Ectodermal cell (in vitro differentiated cells): ENCODE data around the gene PRDM10.

ENCODE experiments used
- H3K27ac ChIP-seq: 2 replicates; pipeline ENCODE4 v1.7.0; 2013; ENCODE audit warnings: mild to moderate bottlenecking, low read depth, low read length; ENCODE audit not compliant: insufficient read depth, poor library complexity, severe bottlenecking
- H3K27me3 ChIP-seq: 2 replicates; pipeline ENCODE4 v1.7.0; 2013; ENCODE audit warnings: mild to moderate bottlenecking, low read length; ENCODE audit not compliant: insufficient read depth, control insufficient read depth, poor library complexity, severe bottlenecking
- H3K36me3 ChIP-seq: one replicate; pipeline ENCODE4 v1.7.0; 2013; ENCODE audit warnings: low read length; ENCODE audit not compliant: control insufficient read depth, insufficient read depth
- H3K4me1 ChIP-seq: one replicate; pipeline ENCODE4 v1.7.0; 2013; ENCODE audit warnings: low read length; ENCODE audit not compliant: control insufficient read depth, insufficient read depth
- H3K4me3 ChIP-seq: 2 replicates; pipeline ENCODE4 v1.7.0; 2013; ENCODE audit warnings: low read depth, low read length, control low read depth; ENCODE audit not compliant: insufficient read depth
- H3K9me3 ChIP-seq: 2 replicates; pipeline ENCODE4 v1.7.0; 2013; ENCODE audit warnings: mild to moderate bottlenecking, low read length, moderate library complexity; ENCODE audit not compliant: control insufficient read depth
- WGBS, 2 experiments: methylation state at CpG; one replicate each; pipeline ENCODE4 v1.1.7; 2013; ENCODE audit warnings: missing lambda C conversion rate in 2 of 2; 5-methylcytosine and 5-hydroxymethylcytosine counted together

Gene PRDM10

DNA sequence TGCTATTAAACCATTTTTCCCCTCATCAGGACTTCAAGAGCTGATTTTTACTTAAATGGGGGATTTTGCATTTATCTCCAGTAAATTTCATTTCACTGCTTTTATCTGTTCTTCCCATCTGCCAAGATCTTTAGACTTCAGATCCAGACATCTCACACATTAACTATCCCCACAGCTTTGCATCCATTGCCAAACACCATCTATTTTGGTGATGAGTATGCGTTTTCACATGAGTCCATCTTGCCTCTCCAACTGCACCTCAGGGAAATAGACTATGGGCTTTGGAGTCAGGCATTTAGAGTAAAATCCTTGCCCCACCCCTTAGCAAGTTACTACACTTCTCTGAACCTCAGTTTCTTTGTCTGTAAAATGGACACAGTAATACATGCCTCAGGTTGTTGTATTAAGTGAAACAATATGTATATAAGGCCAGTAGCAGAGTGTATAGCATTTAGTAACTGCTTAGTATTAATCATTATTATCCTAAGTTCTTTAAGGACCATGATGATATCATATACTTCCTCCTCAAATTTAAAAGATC is 53.6 kb downstream of the PRDM10 start:
- no peaks in the 10 kb centered on the region for H3K36me3 ChIP-seq
- H3K4me3 ChIP-seq = no peak overlapping the region
- no peaks in the 10 kb centered on the region for H3K4me1 ChIP-seq
- H3K27ac ChIP-seq = no peak overlapping the region
- no peaks in the 10 kb centered on the region for H3K9me3 ChIP-seq
- H3K27me3 ChIP-seq = no peaks in the 10 kb centered on the region
- WGBS, 2 experiments = 93 to 100% methylated on average over 1 of the region's 1 CpG

DNA sequence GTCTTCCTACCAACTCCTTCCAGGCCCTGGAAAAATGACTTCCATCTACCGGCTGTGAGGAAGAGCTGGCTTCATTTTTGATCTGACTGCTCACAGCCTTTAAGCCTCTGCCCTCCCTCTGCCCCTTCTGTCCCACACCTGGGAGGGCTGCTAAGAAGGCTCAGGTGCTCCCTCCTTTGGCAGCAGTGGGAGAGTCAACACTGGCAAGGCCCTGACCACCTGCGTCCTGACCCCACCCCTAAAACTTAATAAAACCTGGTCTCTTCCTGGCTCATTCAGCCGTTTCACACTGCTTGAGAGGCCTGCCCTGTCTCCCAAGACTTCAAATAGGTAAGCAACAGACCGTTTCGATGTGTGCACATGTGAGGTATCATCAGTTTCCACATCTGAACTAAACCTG is 55.2 kb downstream of the PRDM10 start:
- Histone ChIP-seq H3K27ac (no peak overlapping the region), H3K9me3 (no peaks in the 10 kb centered on the region), H3K4me3 (no peak overlapping the region), H3K4me1 (no peaks in the 10 kb centered on the region), H3K27me3 (no peaks in the 10 kb centered on the region), H3K36me3 (no peaks in the 10 kb centered on the region)
- WGBS, 2 experiments = 92 to 93% methylated on average over 5 of the region's 5 CpGs

DNA sequence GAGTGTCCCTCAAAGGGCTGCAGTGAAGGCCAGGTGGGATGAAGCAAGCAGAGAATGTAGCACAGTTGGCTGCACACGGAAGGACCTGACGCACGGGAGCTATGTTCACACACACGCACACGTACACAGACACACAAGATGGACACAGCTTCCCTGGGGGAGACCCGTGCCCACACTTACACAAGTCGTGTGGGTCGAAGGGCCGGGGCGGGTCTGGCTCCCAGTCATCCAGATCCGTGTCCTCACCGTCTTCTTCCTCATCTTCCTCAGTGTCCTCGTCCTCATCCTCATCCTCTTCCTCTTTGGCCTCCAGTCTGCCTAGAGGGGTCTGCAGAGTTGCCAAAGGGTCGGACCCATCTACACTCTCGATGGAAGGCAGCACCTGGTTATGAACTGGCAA is 55.7 kb downstream of the PRDM10 start:
- 96 to 97% methylated on average over 15 of the region's 15 CpGs for WGBS, 2 experiments
- Histone ChIP-seq H3K27me3 (no peaks in the 10 kb centered on the region), H3K4me1 (no peaks in the 10 kb centered on the region)

DNA sequence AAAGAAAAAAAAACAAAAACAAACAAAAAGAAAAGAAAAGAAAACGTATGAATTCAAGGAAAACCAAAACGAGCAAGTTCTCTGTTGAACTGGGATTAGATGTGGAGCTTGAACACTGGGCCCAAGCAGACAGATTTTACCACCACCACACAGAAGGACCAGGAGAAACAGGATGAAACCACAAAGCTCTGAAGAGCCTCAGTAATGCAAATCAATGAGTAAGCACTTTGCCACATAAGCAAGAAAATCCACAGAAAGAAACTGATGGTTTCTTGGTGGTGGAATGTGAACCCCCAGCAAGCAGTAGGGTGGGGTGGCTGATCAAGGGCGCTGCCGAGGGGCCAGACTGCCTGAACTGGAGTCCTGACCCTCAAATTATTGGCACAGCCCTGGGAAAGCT is 56.4 kb downstream of the PRDM10 start:
- Histone ChIP-seq H3K27me3 (no peaks in the 10 kb centered on the region), H3K4me1 (no peaks in the 10 kb centered on the region), H3K9me3 (no peaks in the 10 kb centered on the region), H3K27ac (no peak overlapping the region), H3K4me3 (no peak overlapping the region), H3K36me3 (peaks cover 4% of the 10 kb centered on the region)
- WGBS, 2 experiments = 84 to 87% methylated on average over 4 of the region's 4 CpGs

More for the DNA sequence above, 55.7 kb downstream of the PRDM10 start:
- no peaks in the 10 kb centered on the region for H3K36me3 ChIP-seq
- no peak overlapping the region for H3K27ac ChIP-seq
- H3K9me3 ChIP-seq = no peaks in the 10 kb centered on the region
- H3K4me3 ChIP-seq = no peak overlapping the region

DNA sequence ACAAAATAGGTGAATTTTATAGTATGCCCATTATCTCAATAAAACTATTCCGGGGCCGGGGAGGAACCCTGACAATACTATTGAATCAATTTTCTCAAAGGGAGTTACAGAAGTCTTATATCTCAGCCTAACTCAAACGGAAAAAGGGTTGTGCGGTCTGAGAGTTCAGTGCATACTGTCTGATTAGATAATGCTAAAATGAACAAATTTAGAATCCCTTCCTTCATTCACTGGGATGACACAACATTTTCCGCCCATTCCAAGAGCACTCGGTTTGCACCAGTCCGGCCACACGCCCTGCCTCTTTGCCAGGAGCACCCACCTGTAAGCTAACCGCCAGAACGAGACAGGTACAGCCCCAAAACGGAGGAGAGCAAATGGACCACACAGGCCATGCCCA is 57.3 kb downstream of the PRDM10 start:
- Histone ChIP-seq H3K4me1 (no peaks in the 10 kb centered on the region), H3K27me3 (no peaks in the 10 kb centered on the region), H3K4me3 (no peak overlapping the region), H3K27ac (no peak overlapping the region), H3K9me3 (no peaks in the 10 kb centered on the region), H3K36me3 (peaks cover 4% of the 10 kb centered on the region)
- WGBS, 2 experiments = 94 to 97% methylated on average over 11 of the region's 11 CpGs

DNA sequence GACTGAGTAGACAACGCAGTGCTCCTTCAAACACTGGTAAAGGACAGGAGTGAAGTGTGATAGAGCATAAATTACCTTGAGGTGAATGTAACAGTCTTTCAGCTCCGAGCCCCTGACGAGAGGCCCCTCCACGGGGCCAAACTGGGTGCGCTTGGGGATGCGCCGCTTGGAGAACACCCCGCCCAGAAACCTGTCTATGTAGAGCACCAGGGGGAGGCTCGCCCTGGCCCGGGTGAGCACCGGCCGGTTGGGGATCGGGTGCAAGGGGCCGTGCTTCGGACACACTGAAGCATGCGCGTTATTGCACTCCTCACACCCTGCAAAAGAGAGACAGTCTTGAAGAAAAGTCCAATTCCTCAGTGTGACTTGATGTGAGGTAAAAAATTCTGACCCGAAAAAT is 57.9 kb downstream of the PRDM10 start:
- Histone ChIP-seq H3K4me3 (no peak overlapping the region), H3K27ac (no peak overlapping the region), H3K27me3 (no peaks in the 10 kb centered on the region), H3K36me3 (peaks cover 4% of the 10 kb centered on the region), H3K9me3 (no peaks in the 10 kb centered on the region), H3K4me1 (no peaks in the 10 kb centered on the region)
- 96 to 97% methylated on average over 18 of the region's 18 CpGs for WGBS, 2 experiments

DNA sequence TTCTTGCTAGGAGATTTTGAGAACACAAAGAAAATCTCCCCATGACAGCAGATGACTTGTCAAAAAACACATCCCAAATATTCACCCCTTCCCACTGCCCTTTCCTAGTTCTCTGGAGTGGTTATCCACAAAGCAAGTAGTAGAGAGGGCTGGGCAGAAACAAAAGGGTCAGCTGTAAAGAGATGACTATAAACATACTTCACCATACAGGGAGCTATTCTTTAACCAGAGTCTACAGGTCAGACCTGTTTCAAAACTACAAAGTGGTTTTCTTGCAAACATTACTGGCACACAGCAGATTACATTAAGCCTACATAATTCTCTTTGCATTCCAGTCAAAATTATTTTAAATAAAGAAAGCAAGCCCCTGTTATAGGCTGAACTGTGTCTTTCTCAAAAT is 59.6 kb downstream of the PRDM10 start:
- no peaks in the 10 kb centered on the region for H3K4me1 ChIP-seq
- H3K9me3 ChIP-seq = no peaks in the 10 kb centered on the region
- no peak overlapping the region for H3K27ac ChIP-seq
- H3K4me3 ChIP-seq = no peak overlapping the region
- peaks cover 4% of the 10 kb centered on the region for H3K36me3 ChIP-seq
- no peaks in the 10 kb centered on the region for H3K27me3 ChIP-seq

DNA sequence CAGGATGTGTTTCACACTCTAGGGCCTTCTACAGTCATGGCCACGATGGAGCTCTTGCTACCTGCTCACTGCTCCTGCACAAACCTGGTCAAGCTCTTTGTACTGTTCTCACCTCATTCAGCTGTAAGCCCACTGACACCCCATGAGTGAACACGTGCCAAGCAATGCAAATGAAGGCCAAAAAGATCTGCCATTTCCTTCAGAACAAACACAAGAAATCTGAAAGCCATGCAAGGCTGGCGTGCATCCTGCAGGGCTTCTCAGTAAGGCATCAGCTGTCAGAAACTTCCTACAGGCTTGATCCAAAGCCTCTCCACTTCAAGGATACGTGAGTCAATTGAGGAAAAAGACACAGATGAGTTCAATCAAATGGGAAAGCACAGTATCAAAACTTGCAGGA is 63.1 kb downstream of the PRDM10 start:
- H3K36me3 ChIP-seq = peaks cover 4% of the 10 kb centered on the region
- 85 to 92% methylated on average over 4 of the region's 4 CpGs for WGBS, 2 experiments
- no peaks in the 10 kb centered on the region for H3K9me3 ChIP-seq
- H3K27ac ChIP-seq = no peak overlapping the region
- no peaks in the 10 kb centered on the region for H3K4me1 ChIP-seq
- H3K27me3 ChIP-seq = no peaks in the 10 kb centered on the region
- no peak overlapping the region for H3K4me3 ChIP-seq

DNA sequence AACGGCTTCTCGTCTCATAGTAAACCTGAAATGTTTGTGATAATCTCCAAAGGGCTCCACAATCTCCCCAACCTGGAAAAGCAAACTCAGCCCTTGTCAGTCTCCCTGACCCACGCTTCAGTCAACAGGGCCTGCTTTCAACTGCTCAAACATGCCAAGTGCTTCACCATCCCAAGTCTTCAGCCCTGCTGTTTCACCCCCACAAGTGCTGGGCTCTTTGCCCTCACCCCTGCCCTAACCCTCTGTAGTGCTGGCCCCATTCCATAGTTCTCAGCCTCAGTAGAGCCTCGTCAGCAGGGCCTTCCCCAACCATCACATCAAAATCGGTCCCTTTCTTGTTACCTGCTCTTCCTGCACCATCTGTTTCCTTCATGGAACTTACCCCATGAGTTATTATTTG is 63.9 kb downstream of the PRDM10 start:
- 95 to 96% methylated on average over 5 of the region's 5 CpGs for WGBS, 2 experiments
- no peaks in the 10 kb centered on the region for H3K4me1 ChIP-seq
- H3K4me3 ChIP-seq = no peak overlapping the region
- H3K27me3 ChIP-seq = no peaks in the 10 kb centered on the region
- H3K36me3 ChIP-seq = peaks cover 4% of the 10 kb centered on the region
- H3K9me3 ChIP-seq = no peaks in the 10 kb centered on the region
- H3K27ac ChIP-seq = no peak overlapping the region

DNA sequence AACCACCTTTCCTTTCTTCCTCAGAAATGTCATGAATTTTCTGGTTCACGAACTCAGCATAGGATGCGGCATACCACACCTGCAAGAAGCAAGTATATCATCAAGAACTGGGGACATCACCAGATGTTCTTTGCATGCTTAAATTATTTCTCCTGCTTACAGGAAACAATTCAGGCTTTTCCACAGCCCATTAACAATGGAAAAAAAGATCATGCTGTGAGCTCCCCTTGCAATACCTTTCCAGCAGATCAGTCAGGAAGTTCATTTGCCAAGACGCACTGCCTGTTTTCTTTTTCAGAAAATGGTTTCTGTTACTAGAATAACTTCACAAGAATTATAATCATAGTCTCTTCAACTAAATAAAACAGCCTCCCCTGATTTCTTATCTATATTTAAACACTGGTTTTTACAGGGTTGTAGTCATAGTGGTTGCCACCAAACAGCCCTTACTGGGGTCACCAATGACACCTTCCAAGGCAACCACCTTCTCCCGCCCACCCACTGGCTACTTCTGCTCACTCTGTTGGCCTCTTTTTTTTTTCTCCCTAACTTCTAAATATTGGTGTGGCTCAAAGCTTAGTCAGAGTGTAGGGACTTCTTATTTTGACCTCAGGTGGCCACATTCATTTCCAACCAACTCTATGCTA is 64.9 kb downstream of the PRDM10 start:
- no peaks in the 10 kb centered on the region for H3K4me1 ChIP-seq
- H3K27me3 ChIP-seq = no peaks in the 10 kb centered on the region
- H3K27ac ChIP-seq = no peak overlapping the region
- H3K4me3 ChIP-seq = no peak overlapping the region
- peaks cover 4% of the 10 kb centered on the region for H3K36me3 ChIP-seq
- H3K9me3 ChIP-seq = no peaks in the 10 kb centered on the region
- WGBS, 2 experiments = 89 to 91% methylated on average over 4 of the region's 4 CpGs

DNA sequence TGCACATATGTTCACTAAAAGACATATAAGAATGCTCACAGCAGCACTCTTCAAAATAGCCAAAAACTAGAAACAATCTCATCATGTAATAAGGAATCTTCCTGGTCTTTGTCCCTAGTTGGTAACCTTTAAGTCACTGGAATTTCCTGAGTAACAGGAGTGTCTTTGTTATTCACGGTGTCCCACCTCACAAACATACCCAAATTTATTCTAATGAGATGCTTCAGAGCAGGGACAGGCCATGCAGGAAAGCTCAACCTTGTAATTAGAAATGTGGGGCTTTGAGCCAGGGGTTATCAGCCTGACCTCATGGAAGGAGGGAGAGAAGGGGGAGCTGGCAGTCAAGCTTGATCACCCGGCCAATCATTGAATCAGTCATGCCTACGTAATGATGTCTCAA is 66.9 kb downstream of the PRDM10 start:
- no peaks in the 10 kb centered on the region for H3K4me1 ChIP-seq
- no peak overlapping the region for H3K4me3 ChIP-seq
- no peaks in the 10 kb centered on the region for H3K36me3 ChIP-seq
- no peak overlapping the region for H3K27ac ChIP-seq
- no peaks in the 10 kb centered on the region for H3K27me3 ChIP-seq
- WGBS, 2 experiments = 88 to 92% methylated on average over 2 to 3 of the region's 3 CpGs
- H3K9me3 ChIP-seq = no peaks in the 10 kb centered on the region
